CD4-positive, alpha-beta T cell treated with Interleukin-17A for 4 hours (primary cell): Measurements from ENCODE around the gene PCGF1.
"Not testable (repeated sequence)": the region's sequence is repeated elsewhere in the genome, so short reads cannot be mapped to it uniquely, and the experiment has no call there.

ENCODE experiments used
- DNase-seq: peaks from one replicate; pipeline ENCODE4 v3.0.0-alpha.2; 2020; ENCODE audit warnings: mixed read lengths

The PCGF1 gene

DNA sequence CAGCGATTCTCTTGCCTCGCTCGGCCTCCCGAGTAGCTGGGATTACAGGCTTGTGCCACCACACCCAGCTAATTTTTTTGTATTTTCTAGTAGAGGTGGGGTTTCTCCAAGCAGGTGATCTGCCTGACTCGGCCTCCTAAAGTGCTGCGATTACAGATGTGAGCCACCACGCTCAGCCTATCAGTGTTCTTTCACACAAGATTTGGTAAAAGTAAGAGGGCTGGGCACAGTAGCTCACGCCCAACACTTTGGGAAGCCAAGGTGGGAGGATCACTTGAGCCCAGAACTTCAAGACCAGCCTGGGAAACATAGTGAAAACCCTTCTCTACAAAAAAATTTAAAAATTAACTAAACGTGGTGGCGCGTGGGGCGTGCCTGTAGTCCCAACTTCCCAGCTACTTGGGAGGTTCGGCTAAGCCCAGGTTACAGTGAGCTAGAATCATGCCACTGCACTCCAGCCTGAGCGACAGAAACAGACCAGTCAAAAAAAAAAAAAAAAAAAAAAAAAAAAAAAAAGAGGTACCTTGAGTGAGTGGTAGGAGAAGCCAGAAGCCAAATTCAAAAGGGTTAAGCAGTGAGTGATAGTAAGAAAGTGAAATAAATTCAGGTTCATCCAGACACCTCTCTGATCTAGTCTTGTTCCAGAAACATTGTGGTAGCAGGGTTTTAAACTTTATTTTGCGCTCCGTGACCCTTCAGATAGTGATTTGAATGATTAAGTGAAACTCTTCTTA, 36.0 kb downstream of the PCGF1 start:
- no peak for DNase-seq

DNA sequence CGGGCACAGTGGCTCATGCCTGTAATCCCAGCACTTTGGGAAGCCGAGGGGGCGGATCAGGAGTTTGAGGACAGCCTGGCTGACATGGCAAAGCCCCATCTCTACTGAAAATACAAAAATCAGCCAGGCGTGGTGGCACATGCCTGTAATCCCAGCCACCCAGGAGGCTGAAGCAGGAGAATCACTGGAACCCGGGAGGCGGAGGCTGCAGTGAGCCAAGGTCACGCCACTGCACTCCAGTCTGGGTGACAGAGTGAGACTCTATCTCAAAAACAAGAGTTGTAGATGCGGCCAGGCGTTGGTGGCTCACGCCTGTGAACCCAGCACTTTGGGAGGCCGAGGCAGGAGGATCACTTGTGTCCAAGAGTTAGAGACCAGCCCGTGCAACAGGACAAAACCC, 36.8 kb downstream of the PCGF1 start:
- not testable (repeated sequence) for DNase-seq

DNA sequence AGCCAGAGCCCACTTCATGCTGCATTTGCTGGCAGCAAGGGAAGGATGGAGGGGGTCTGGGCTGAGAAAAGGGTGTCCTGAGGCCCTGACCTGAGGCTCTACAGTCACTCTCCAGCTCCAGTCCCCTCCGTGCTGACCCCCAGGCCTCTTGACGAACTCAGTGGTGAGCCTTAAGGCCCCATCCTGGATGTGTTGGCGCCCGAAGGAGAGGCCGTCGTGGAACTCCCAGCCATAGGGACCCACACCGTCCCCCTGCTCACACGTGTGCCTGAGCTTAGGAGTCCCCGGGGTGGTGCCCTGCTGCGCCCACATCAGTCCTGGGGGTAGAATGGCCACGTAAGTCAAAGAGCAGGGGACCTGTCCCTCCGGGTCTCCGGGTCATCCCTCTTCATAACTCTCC, 43.1 kb downstream of the PCGF1 start:
- no peak for DNase-seq

DNA sequence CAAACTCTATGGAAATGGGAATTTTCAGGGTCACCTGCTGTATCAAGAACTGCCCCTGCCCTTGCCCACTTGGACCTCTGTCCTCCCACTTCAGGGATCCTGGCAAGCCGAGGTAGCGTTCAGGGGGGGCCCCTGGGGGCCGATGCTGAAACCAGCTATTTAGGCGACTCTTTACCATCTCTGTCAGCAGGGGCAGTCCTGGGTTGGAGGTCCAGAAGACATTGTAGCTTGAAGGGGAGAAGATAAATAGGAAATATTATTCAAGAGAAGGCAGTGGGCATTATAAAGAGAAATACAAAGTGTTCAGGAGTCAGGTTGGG, 44.7 kb downstream of the PCGF1 start:
- DNase-seq = no peak

DNA sequence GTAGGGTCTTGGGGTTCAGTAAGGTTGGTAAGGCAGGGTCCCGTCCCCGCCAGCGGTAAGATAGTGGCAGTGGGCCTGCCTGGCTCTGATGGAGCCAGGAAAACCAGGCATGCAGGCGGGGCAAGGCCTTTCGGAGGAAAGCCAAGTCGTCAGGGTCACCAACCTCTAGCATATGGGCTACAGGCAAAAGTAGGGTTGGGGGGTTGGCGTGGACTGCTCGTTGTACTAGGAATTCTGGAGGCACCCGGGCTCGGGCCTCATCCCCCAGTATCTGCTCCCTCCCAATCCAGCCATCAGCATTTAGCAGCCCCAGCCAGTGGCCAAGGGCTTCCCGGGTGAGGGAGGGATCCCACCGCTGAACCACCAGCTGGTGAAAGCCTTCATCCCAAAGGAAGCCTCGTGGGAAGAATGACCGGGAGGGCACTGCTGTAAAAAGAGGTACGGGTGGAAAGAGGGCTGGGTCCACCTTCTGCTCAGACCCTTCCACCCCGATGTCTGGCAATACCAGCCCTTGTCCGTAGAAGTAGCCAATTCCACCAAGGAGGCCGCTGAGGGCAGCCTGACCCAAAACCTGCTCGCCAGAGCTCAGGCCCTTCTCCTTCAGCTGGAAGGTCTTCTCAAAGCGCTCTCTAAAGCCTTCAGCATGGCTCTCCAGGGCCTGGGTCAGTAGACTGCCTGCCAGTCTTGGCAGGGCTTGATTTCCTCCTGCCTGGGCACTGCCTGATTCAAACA, 45.3 kb downstream of the PCGF1 start:
- no peak for DNase-seq

DNA sequence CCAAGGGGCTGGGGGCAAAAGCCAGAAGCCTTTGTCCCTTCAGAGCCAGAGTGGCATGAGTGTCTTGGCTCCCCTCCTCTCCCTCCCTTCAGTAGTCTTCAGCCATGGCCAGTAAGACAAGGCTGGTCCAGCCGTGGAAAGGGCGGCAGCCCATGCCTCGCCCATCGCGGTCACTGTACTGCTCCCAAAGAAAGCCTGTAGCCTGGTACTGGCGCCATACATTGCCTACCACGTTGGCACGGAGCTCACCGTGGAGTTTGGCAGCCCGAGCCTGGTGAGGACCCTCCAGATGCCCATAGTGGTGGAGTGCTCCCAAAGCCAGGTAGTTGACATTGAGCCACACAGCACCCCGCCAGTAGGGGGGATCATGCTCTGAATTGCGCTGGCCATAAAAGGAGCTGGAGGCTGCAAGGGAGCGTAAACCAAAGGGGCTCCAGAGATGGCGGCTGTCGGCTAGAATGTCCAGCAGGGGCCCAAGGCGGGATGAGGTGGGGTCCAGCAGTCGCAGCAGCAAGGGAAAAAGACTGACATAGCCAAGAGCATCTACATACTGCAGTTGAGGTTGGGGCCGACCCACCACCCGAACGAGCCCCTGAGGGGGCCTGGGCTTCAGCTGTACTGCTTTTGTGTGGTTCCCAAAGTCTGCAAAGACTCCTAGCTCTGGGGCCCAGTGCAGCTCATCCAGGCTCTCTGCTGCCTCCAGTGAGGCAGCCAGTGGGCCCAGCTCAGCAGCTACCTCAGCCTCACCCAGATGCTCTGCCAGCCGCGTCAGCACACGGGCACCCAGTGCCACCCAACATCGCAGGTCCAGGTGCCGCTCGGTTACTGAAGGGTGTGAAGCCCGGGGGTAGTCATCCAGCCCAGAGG, 46.1 kb downstream of the PCGF1 start:
- no peak for DNase-seq

DNA sequence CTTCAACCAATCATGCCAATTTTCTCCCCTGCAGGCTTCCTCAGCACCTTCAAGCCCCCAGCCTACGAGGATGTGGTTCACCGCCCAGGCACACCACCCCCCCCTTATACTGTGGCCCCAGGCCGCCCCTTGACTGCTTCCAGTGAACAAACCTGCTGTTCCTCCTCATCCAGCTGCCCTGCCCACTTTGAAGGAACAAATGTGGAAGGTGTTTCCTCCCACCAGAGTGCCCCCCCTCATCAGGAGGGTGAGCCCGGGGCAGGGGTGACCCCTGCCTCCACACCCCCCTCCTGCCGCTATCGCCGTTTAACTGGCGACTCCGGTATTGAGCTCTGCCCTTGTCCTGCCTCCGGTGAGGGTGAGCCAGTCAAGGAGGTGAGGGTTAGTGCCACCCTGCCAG, 47.3 kb downstream of the PCGF1 start:
- not testable (repeated sequence) for DNase-seq

DNA sequence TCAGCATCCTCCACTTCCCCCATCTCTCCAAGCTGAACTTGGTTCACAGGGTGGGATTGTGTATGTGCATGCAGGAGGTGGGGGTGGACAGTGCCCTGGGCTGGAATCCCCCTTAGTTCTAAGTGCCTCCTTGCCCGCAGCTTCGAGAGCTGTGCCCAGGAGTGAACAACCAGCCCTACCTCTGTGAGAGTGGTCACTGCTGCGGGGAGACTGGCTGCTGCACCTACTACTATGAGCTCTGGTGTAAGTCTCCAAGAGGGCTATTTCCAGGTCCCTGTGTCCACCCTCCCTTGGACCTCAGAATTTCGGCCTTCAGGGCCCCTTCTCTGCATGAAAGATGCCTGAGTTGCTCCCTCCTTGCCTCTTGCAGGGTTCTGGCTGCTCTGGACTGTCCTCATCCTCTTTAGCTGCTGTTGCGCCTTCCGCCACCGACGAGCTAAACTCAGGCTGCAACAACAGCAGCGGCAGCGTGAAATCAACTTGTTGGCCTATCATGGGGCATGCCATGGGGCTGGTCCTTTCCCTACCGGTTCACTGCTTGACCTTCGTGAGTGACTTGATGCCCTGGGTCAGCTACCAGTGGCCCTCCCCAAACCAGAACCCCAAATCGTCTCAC, 47.9 kb downstream of the PCGF1 start:
- not testable (repeated sequence) for DNase-seq

DNA sequence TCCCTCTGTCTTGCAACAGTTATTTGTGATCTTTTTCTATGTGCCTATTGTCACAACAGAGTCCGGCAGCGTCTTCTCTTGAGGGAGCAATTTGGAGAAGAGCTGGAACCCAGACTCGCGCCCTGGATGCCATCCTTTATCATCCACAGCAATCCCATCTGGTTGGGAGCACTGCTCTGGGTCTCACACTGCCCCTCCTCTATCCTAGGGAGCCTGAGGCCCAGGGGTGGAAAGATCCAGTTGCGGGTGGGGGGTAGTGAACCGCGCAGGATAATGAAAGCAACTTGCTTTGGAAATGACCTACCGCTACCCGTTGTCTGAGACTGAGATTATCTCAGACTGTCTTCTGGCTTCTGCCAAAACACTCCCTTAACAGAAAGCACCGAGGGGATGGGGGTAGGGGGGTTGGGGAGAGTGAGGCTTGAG, 48.5 kb downstream of the PCGF1 start:
- DNase-seq = no peak

DNA sequence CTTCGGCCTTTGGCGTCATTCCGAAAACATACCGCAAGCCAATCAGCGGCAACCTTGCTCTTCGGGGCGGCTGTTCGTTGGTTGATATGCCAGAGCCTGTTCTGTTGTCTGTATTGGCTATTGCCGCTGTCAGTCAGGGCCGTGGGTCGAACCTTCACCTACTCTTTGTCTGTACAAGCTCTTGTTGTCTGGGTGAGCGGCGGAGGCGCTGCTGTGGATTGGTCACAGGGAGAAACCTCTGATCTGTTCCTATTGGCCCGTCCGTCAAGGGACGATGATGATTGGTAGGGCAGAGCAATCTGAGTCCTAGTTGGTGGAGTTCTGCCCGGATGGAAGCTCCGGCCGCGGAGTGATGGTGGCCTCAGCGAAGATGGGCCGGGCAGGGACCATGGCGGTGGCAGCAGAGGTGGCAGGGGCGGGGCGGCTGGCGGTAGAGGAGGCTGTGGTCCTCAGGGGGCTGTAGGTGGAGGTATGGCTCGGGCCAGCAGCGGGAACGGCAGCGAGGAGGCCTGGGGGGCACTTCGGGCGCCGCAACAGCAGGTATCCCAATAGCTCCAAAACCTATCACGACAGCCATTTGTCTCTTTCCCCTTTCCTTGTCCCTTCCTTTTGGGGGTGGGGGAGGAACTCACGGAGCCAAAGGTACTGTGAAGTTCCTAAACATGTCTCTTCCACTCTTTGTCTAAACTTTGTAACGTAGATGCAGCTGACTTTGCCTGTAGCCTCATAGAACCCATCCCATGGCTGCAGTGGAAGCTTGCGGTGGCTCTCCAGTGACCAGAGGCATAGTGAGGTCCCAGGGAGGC, 49.2 kb downstream of the PCGF1 start, which contains the start of gene WBP1:
TSS of gene WBP1 (plus strand) at position 307 of the 806 bp plus-strand sequence. CDS start at position 472, 165 bp downstream.
- peak; percentile 98 for DNase-seq

DNA sequence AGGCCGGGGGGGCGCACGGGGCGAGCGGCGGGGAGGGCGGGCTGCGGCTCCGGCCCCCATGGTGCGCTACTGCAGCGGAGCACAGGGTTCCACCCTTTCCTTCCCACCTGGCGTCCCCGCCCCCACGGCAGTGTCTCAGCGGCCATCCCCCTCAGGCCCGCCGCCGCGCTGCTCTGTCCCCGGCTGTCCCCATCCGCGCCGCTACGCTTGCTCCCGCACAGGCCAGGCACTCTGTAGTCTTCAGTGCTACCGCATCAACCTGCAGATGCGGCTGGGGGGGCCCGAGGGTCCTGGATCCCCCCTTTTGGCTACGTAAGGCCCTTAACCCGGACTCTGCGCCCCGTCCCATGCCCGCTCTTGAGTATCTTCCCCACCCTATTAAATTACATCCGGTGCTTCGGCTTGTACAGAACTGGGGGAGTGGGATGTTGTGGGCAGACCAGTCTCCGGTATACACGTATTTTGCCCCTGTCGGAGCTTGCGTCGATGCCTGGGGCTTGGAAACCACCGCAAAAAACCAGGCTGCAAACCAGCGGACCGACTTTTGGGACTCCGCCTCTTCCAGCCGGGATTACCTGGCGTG, 49.9 kb downstream of the PCGF1 start:
- DNase-seq = peak; percentile 89

DNA sequence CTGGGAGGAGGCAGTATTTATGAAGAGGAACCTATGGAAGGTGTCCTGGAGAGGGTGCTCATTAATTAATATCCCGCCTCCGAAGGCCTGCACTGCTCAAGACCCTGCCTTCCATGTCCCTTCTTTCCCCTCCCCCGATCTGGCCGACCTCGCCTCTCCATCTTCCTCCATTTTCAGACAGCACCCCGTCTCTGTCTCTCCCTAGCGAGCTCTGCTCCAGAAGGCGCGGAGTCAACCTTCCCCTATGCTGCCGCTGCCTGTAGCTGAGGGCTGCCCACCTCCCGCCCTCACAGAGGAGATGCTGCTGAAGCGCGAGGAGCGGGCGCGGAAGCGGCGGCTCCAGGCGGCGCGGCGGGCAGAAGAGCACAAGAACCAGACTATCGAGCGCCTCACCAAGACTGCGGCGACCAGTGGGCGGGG, 50.4 kb downstream of the PCGF1 start:
- DNase-seq = no peak
